HG03196 (cell line): Measurements from ENCODE around the gene F10.

Experiments used
- ATAC-seq: cut with Tn5 transposase; IDR thresholded peaks from one replicate; pipeline ENCODE4 v1.9.1; 2021; ENCODE audit not compliant: unreplicated experiment

The F10 gene

DNA sequence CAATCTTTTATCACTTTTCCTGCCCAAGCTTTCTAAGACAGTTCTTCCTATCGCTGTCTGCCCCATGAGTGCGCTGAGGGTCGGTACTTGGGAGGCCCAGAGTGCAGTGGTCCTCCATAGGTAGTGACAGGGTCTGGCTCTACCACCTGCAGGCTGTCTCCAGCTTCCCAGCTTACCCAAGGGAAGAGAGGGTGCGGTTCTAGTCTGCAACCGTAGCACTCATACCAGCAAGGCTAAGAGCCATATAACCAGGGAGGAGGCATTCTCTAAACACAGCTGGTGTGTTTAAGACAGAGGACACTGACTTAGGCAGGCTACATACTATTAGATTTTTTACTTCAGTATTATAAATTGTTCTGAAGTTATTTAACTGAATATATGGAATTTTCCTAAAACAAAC, 44.1 kb downstream of the F10 start:
- no peak for ATAC-seq

DNA sequence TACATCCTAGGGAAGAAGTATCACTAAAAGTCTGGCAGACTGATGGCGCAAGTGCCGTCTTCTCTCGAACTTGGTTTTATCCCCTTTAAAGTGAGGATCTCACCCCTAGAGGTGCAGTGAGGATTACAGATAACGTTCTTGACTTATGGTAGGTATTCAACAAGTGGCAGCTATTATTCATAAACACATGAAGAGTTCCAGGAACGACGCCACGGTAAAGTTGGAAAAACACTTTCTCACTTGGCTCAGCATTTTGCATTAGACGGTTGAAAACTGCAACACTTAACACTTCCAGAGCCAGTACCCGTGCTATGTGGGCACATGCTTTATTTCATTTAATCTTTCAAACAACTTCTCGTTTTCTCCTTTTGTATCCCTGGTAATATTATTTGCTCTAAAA, 44.6 kb downstream of the F10 start:
- ATAC-seq, result no peak

DNA sequence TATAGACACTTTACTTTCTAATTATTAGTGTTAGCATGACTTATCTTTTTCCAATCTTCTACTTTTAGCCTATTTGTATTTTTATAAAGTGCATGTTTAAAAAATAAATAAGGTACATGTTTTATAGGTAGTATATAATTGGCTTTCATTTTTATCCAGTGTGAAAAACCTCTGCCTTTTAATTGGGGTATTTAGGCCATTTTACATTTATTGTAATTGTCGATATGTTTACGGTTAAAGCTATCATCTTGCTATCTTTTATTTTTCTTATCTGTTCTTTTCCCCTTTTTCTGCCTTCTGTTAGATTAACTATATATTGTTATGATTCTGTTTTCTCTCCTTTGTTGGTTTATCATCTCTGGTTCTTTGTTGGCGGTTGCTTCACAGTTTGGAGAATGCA, 45.0 kb downstream of the F10 start:
- ATAC-seq, result no peak

DNA sequence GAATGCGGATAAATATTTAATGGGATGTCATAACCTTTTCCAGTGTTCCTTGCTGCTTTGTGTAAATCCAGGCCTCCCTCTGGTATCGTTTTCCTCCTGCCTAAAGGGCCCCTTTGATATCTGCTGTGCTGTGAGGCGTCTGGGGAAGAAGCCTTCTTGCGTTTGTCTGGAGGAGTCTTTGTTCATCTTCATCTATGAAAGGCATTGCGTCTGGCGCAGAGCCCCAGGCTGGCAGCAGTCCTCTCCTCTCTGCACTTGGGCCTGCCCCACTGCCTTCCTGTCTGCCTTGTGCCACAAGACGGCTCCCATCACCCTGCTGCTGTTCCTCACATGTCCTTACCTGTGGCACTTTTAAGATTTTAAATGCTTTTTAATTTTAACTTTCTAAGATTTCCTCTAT, 45.6 kb downstream of the F10 start:
- ATAC-seq, result no peak

DNA sequence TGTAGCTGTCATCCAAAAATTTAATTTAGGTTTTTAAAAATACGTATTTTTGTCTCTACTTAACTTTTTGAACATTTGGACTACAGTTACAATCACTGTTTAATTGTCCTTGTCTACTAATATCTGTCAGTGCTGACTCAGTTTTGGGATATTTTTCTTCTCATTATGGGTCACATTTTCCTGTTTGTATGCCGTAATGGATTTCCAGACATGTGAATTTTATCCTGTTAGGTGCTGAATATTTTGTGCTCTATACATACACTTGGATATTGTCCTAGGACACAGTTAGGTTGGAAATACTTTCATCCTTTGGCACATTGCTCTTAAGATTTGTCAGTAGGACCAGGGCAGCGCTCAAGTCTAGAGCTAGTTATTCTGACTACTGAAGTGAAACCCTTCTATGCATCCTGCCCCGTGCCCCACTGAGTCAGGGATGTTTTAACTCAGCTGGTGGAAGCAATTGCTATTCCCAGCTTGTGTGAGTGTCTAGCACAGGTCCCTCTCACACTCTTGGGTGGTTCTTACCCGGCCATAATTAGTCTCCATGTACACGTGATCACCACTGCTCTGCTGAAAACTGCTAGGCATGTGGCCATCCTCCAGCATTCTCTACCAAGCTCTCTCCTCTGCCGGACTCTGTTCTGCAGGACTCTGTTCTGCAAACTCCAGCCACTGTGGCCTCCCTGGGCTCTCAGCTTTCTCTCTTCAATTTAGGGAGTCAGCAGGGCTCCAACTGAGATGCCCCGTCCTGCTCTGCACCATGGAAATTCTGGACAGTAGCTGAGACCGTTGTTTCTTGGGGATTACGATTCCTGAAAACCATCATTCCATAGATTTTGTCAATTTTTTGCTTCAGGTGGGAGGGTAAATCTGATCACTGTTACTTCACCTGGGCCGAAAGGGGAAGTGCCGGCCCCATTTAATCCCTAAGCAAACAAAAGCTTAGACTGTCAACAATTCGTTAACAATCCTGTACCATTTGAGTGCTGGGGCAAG, 47.0 kb downstream of the F10 start:
- ATAC-seq, result no peak

DNA sequence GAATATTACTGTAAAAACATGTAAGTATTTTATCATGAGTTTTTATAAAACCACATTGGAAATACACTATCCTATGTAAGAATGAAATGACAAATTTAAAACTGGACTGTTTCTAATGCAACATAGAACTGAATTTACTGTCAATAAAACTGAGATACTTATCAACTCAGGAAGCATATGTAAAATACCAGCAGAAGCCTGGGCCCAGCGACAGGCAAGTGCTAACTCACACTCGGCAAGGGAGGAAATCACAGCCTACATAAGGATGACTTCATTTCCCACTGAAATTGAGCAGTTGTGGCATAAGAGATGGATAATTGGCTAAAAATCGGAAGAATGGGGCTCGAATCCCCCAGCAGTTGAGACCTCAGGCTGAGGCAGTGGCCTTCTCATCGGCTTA, 47.9 kb downstream of the F10 start:
- ATAC-seq, result no peak

DNA sequence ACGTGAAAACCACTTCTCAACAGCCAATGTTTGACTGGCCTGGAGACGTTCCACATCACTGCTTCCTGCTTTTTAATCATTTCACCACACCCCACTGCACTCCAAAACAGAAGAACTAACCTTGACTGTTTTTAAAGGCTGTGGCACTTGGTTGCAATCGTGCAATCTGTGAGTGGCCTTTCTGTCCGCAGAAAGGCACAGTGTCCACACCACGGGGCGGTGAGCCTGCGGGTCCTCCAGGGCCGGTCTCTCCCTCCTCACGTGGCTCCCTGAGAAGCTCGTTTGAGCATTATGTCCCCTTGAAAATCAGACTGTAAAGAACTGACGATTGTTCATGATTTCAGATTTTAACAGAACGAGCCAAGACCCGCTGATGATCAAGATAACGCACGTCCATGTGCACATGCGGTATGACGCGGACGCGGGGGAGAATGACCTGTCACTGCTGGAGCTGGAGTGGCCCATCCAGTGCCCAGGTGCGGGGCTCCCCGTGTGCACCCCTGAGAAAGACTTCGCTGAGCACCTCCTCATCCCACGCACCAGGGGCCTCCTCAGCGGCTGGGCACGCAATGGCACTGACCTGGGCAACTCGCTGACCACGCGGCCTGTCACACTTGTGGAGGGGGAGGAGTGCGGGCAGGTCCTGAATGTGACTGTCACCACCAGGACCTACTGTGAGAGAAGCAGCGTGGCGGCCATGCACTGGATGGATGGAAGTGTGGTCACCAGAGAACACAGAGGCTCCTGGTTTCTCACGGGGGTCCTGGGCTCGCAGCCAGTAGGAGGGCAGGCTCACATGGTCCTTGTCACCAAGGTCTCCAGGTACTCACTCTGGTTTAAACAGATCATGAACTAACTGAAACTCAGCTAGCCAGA, 48.9 kb downstream of the F10 start:
- ATAC-seq, result no peak

DNA sequence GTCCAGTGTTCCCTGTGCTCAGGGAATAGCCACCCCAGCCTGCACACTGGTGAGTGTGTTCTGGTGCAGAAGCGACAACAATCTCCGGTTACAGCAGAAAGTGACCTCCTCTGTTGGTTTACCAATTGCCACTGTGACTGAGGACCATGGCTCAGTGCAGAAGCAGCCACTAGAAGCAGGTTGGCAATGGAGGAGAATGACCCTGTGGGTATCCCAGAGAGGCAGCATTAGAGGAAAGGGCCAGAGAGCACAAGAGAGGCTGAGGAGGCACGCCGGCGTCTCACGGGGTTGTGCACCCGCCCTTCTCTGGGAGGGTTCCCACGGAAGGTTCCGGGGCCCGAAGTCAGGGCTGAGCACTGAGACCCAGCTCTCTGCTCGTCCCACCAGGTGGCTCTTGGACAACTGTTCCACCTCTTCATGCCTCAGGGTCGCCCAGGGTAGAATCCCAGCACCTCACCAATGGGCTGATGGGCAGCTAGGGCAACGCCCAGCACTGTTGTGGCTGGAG, 49.9 kb downstream of the F10 start:
- ATAC-seq, result no peak

DNA sequence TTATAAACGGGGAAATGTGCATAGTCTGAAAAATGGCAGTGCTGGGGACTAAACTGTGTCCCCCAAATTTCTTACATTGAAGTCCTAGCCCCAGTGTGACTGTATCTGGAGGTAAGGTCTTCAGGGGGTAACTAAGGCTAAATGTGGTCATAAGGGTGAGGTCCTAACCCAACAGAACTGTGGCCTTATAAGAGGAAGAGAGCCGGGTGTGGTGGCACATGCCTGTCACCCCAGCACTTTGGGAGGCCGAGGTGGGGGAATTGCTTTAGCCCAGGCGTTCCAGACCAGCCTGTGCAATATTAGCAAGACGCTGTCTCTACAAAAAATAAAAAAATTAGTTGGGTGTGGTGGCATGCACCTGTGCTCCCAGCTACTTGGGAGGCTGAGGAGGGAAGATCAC, 53.7 kb downstream of the F10 start:
- no peak for ATAC-seq

DNA sequence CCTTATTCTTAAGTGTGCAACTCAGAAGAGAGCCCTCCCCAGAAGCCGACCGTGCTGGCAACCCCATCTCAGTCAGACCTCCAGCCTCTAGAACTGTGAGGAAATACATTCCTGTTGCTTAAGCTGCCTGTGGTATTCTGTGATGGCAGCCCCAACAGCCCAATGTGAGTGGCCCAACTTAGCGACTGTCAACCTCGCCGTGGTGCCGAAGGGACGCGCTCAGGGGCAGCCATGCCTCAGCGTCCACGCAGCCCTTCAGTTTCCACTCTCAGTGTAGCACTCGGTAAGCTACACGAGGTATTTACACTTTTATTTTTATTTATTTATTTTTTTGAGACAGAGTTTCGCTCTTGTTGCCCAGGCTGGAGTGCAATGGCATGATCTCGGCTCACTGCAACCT, 54.2 kb downstream of the F10 start:
- ATAC-seq, result no peak

DNA sequence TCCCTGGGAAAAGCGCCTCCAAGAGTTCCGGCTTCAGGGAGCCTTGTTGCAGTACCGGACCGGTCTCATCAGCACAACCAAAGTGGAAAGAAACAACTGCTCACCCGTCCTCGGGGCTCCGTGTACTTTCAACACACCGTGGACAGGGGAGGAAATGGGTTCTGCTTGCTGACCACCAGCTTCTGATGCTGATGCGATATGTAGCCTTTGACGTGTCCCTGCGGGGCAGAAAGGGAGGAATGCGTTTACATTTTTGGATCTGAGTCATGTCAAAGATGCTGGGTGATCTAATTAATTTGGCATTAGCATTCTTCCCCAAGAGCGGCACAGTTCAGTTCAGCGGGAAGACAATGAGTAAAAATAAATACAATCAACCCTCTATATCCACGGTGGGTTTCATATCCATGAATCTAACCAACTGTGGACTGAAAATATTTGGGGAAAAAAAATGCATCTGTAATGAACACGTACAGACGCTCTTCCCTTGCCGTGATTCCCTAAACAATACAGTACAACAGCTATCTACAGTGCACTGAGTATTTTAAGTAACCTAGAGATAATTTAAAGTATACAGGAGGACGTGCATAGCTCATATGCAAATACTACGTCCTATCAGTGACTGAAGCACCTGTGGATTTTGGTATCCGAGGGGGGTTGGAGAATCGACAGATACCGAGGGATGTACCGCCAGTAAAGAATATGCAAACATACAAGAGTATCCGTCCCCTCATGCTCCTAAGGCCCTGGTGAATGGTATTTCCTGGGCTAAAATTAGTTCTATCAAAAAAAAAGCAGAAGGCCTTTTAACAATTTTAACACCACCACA, 55.7 kb downstream of the F10 start:
- ATAC-seq, result no peak

DNA sequence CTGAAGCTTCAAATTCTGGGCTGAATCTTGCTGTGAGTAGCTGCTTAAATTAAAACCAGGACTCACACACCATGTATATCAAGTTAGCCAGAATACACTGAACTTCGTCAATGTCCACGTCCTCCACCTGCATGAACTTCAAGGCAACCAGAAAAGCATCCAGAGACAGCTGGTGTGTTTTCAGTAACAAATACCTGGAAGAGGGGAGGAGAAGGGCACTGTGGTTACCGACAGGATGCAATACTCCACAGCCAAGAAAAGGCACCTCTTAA, 56.2 kb downstream of the F10 start:
- no peak for ATAC-seq

DNA sequence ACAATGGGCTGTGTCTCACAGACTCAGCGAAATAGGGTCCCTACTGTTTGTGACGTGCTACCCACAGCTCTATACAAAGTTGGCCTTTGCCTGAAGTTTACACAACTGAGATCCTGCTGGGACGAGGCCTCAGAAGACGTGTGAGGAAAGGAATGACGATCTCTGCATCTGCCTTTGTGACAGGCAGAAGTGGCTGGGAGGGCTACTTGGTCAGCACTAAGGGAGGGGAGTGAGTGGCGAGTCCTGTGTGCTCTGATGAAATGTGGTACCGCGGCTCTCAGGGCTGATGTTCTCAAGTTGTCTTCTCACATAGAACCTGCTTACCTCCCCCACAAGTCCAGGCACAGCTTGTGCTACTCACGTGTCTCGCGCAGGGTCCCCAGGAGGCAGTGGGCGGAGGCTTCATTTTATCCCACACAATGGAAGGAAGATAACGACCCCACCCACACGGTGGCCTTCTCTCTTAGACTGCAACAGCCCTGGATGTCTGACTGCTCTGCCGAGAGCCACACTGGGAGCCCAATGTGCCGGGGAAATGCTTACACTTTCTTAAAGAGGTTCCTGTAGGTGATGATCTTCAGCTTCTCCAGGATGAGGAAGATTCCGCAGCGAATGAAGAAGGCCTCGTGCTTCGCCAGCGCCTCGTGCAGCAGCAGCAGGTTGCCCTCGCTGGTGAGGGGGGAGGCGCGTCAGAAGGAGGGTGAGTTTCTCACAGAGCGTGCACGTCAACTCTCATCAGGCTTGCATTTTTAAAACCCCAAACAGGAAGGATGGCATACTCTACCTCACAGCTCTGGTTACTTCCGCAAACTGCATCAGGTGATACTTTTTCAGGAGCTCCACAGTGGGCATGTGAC, 57.0 kb downstream of the F10 start:
- no peak for ATAC-seq

DNA sequence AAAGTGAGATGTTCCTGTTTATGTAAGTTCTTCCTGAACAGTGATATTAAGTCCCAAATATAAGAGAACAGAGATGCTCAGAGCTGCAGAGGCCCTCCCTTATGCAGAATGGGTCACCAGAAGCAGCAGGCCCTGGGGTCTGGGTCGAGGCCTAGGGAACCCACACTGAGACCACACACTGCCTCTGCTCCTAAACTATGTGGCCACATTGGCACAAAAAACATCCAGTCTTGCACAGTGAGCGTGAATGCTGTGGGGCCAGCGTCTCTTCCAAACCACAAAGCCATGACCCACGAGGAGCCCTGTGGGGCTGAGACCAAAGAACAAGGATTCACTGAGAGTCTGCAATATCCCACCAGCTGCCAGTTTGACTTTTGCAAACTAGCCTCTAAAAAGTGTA, 59.4 kb downstream of the F10 start:
- no peak for ATAC-seq

DNA sequence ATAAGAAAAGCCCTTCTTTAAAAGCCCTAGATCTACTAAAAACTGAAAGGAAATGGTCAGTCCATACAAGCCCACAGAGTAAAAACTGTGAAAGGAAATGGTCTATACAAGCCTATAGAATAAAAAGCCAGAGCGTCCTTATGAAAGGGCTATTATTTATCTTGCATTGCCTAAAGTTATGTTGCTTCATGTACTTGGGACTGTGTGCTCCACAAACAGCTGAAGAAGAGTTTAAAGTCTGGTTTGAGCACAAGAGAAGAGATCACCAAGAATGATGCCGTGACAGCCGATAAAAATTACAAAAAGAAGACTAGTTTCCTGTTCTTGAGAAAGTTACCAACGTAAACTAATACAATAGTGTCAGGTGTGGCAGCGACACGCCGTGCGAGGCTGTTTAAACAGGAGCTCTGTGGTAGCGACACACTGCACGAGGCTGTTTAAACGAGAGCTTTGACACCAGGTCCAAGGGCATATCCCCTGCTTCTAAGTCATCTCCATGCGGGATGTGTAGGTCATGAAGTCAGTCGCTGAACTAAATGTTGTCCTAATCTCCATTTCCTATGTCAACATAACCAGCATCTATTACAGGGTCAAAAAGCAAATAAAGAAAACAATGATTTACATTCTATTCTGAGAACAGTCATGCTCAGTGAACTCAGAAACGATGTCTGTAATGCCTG, 61.0 kb downstream of the F10 start:
- ATAC-seq, result no peak

DNA sequence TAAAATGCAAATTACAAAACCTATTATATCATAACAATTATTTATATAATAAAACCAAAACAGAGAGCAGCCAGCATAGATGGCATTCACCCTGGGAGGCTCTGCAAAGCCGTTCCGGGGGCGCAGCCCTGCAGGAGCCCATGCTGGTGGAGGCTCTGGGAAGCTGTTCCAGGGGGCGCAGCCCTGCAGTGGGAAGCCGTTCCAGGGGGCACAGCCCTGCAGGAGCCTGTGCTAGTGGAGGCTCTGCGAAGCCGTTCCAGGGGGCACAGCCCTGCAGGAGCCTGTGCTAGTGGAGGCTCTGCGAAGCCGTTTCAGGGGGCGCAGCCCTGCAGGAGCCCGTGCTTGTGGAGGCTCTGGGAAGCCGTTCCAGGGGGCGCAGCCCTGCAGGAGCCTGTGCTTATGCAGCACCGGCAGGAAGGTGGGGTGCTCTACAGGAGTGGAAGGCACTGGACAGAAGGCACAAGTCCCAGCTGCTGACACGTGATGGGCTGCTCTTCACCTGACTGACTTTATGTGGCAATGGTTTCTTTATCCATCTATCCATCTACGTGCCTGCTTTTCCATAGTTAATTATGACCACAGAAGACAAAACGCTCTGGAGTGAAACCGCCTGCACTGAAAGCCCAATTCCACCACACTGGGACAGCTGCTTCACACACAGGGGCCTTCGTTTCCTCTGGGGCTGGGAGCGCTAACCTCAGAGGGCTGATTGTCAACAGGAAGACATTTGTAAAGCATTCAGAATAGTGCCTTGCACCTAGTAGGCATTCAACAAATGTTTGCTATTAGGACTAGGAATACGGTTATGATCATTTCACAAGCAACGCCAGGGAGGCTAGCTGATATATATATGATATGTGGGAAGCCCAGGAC, 62.2 kb downstream of the F10 start:
- no peak for ATAC-seq

DNA sequence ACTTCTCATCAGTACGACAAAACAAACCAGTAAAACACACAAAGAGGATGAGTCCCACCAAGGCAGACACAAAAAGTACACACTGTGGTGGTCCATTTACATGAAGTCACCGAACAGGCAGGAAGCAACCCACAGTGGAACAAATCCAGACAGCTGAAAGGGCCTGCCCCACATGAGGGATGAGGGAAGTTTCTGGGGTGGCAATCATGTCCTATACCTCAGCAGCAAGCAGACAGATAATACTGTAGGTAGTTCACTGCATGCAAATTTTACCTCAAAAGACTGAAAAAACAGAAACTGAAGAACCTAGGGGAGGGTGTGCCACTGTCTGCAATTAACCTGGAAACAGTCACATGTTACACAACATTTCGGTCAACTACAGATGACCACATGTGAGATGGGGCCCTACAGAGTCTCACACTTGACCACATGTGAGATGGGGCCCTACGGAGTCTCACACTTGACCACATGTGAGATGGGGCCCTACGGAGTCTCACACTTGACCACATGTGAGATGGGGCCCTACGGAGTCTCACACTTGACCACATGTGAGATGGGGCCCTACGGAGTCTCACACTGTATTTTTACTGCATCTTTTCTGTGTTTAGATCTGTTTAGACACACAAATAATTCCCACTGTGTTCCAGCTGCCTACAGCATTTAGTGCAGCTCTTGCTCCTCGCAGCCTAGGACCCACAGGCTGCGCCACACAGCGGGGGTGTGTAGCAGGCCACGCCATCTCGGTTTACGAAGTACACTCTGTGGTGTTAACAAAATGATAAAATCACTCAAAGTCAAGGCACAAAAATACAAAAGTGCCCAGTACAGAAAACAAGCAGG, 63.7 kb downstream of the F10 start:
- ATAC-seq, result no peak

DNA sequence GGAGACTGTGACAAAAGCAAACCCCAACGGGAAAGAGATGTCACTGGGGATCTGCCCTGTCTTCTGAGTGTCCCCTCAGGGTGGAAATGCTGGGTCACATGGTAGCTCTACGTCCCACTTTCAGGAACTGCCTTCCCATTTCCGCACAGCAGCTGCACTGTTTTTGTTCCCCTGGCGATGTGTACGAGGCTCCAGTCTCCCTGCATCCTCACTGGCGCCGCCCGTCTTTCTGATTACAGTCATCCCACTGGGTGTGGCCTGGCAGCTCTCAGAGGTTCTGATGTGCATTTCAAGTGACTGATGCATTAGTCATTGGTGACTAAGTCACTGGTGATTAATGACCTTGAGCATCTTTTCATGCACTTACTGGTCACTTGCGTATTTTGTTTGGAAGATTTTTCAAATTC, 64.7 kb downstream of the F10 start:
- no peak for ATAC-seq
